OCI-LY7 (cell line): Measurements from ENCODE around the gene MCF2L2.

ENCODE experiments used
- EZH2phosphoT487 ChIP-seq: fragments of 200-600 bp; sonication (generic); IDR thresholded peaks from 2 replicates; pipeline ENCODE4 v1.6.1; 2018; ENCODE audit warnings: low read depth, borderline replicate concordance, mild to moderate bottlenecking, mixed run types, antibody characterized with exemption, low read length, moderate library complexity, mixed read lengths
- TF ChIP-seq, protein P1 (sequence below): fragments of 200-600 bp; sonication (generic); conservative IDR thresholded peaks from 2 replicates; pipeline ENCODE4 v1.5.1; 2014; ENCODE audit warnings: mild to moderate bottlenecking, antibody characterized with exemption, low read length, moderate library complexity, mixed read lengths

DNA sequence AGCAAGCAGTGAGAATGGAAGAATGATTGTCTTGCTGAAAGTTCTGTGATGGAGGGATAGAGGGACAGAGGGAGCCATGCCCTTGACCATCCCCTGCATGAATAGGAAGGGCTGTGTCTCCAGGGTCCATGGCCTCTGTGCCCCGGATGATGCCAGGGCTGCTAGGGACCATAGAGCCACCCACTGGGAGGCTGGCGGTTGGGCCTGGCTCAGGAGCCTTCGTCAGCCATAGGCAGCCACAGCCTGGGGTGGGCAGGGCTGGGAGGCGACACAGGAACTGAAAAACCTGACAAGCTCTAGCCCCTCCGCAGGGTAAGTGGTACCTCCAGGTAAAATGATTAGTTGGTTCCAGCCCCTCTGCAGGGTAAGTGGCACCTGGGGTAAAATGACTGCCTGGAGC lies 246.8 kb downstream of the MCF2L2 start:
- TF ChIP-seq, protein P1, sequence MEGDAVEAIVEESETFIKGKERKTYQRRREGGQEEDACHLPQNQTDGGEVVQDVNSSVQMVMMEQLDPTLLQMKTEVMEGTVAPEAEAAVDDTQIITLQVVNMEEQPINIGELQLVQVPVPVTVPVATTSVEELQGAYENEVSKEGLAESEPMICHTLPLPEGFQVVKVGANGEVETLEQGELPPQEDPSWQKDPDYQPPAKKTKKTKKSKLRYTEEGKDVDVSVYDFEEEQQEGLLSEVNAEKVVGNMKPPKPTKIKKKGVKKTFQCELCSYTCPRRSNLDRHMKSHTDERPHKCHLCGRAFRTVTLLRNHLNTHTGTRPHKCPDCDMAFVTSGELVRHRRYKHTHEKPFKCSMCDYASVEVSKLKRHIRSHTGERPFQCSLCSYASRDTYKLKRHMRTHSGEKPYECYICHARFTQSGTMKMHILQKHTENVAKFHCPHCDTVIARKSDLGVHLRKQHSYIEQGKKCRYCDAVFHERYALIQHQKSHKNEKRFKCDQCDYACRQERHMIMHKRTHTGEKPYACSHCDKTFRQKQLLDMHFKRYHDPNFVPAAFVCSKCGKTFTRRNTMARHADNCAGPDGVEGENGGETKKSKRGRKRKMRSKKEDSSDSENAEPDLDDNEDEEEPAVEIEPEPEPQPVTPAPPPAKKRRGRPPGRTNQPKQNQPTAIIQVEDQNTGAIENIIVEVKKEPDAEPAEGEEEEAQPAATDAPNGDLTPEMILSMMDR: no peak
- no peak for TF ChIP-seq EZH2phosphoT487
